Measurements from ENCODE around the gene ABHD6. TPM values are rescaled to one million over a fixed set of nuclear protein-coding genes. Genes with fewer than 3 reads are reported as not detected.
"Not testable (repeated sequence)": the region's sequence is repeated elsewhere in the genome, so short reads cannot be mapped to it uniquely, and the experiment has no call there.

The ABHD6 gene
- total RNA-seq, 2 donors from 2014 or later: 7.5 to 8.6 TPM

DNA sequence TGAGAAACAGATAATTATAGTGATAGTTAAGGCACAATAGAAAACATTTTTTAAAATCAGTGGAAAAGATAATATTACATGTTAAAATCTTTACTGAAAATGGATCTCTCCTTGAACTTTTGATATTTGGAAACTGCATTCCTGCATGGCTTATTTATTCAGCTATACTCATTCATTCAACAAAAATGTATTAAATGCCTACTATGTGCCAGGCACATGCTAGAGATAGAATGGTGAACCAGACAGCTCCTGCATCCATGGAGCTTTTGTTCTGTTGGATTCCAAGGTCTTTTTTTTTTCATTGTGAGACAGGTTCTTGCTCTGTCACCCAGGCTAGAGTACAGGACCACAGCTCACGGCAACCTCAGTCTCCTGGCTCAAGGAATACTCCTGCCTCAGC lies 99.6 kb downstream of the ABHD6 start:
- TF ChIP-seq, protein P1, sequence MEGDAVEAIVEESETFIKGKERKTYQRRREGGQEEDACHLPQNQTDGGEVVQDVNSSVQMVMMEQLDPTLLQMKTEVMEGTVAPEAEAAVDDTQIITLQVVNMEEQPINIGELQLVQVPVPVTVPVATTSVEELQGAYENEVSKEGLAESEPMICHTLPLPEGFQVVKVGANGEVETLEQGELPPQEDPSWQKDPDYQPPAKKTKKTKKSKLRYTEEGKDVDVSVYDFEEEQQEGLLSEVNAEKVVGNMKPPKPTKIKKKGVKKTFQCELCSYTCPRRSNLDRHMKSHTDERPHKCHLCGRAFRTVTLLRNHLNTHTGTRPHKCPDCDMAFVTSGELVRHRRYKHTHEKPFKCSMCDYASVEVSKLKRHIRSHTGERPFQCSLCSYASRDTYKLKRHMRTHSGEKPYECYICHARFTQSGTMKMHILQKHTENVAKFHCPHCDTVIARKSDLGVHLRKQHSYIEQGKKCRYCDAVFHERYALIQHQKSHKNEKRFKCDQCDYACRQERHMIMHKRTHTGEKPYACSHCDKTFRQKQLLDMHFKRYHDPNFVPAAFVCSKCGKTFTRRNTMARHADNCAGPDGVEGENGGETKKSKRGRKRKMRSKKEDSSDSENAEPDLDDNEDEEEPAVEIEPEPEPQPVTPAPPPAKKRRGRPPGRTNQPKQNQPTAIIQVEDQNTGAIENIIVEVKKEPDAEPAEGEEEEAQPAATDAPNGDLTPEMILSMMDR (conservative IDR thresholded peaks at IDR 0.05): no peak
- H3K4me1 ChIP-seq (ENCODE audit: control insufficient read depth, insufficient read depth, low read length): no peaks in the 10 kb centered on the region
- 93 to 100% methylated on average over 1 of the region's 1 CpG for WGBS, 2 experiments (ENCODE audit: insufficient coverage in 1 of 2, insufficient read length in 1 of 2)
- no peak overlapping the region for H3K4me3 ChIP-seq (ENCODE audit: low read length)
- no peak overlapping the region for H3K27ac Mint-ChIP-seq
- H3K9me3 Mint-ChIP-seq: no peaks in the 10 kb centered on the region
- no peak overlapping the region for H3K27ac ChIP-seq (ENCODE audit: low read depth, low read length)
- H3K27me3 ChIP-seq (ENCODE audit: control insufficient read depth, insufficient read depth, low read length, poor library complexity, severe bottlenecking): peaks cover 3% of the 10 kb centered on the region
- no peaks in the 10 kb centered on the region for H3K36me3 ChIP-seq (ENCODE audit: control insufficient read depth, insufficient read depth, low read length)
- H3K27me3 Mint-ChIP-seq (ENCODE audit: insufficient read depth): peaks cover under 1% of the 10 kb centered on the region
- no peak overlapping the region for H3K9ac ChIP-seq (ENCODE audit: extremely low read depth, low read length, poor library complexity, severe bottlenecking)
- no peaks in the 10 kb centered on the region for H3K9me3 ChIP-seq (ENCODE audit: control insufficient read depth, low read length)
- H3K4me1 Mint-ChIP-seq: peaks cover 23% of the 10 kb centered on the region
- no peak for DNase-seq
- no peak overlapping the region for H3K4me3 Mint-ChIP-seq
- peaks cover 4% of the 10 kb centered on the region for H3K36me3 Mint-ChIP-seq (ENCODE audit: low read depth)

DNA sequence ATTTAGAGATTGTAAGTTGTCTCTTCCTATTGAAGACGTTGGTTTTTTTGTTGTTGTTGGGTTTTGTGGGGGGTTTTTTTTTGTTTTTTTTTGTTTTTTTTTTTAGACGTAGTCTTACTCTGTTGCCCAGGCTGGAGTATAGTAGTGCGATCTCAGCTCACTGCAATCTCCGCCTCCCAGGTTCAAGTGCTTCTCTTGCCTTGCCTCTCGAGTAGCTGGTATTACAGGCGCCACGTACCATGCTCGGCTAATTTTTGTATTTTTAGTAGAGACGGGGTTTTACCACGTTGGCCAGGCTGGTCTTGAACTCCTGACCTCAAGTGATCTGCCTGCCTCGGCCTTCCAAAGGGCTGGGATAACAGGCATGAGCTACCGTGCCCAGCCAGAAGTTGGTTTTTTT lies 101.6 kb downstream of the ABHD6 start:
- not testable (repeated sequence) for H3K36me3 ChIP-seq (ENCODE audit: control insufficient read depth, insufficient read depth, low read length); H3K4me3 Mint-ChIP-seq; H3K4me1 ChIP-seq (ENCODE audit: control insufficient read depth, insufficient read depth, low read length); H3K36me3 Mint-ChIP-seq (ENCODE audit: low read depth); H3K27ac Mint-ChIP-seq; H3K9me3 Mint-ChIP-seq; H3K4me3 ChIP-seq (ENCODE audit: low read length); DNase-seq; H3K9me3 ChIP-seq (ENCODE audit: control insufficient read depth, low read length); H3K27ac ChIP-seq (ENCODE audit: low read depth, low read length); H3K27me3 ChIP-seq (ENCODE audit: control insufficient read depth, insufficient read depth, low read length, poor library complexity, severe bottlenecking); H3K27me3 Mint-ChIP-seq (ENCODE audit: insufficient read depth); H3K9ac ChIP-seq (ENCODE audit: extremely low read depth, low read length, poor library complexity, severe bottlenecking)
- H3K4me1 Mint-ChIP-seq: peaks cover 15% of the 10 kb centered on the region
- 79 to 94% methylated on average over 8 to 12 of the region's 12 CpGs for WGBS, 2 experiments (ENCODE audit: insufficient coverage in 1 of 2, insufficient read length in 1 of 2)

DNA sequence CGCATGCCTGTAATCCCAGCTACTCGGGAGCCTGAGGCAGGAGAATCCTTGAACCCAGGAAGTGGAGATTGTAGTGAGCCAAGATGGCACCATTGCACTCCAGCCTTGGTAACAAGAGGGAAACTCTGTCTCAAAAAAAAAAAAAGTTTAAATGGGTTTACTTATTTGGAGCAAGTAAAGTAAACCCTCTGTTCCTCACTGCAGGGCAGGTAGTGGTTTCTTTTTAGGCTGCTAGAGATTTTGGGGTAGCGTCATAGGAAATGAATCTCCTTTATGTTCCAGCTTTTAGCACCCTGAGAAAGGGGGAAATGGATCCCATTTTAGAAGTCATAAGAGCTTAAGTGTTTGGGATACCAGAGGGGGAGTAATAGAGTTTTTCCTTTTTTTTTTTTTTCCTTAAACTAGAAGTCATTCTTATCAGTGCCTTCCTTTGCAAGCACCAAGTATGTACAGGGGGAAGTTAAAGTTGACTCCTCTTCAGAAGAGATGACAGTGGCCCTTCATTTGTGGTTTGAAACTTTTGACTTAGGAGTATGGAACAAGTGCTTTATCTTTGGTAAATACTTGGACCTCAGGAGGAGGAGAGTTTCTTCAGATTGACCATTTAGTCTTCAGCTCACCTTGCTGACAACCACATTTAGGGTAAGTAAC lies 103.1 kb downstream of the ABHD6 start:
- 92 to 100% methylated on average over 3 of the region's 3 CpGs for WGBS, 2 experiments (ENCODE audit: insufficient coverage in 1 of 2, insufficient read length in 1 of 2)
- H3K9me3 Mint-ChIP-seq: no peaks in the 10 kb centered on the region
- H3K9ac ChIP-seq (ENCODE audit: extremely low read depth, low read length, poor library complexity, severe bottlenecking): no peak overlapping the region
- H3K4me3 ChIP-seq (ENCODE audit: low read length): no peak overlapping the region
- peaks cover 4% of the 10 kb centered on the region for H3K36me3 Mint-ChIP-seq (ENCODE audit: low read depth)
- no peaks in the 10 kb centered on the region for H3K9me3 ChIP-seq (ENCODE audit: control insufficient read depth, low read length)
- no peaks in the 10 kb centered on the region for H3K36me3 ChIP-seq (ENCODE audit: control insufficient read depth, insufficient read depth, low read length)
- H3K27ac Mint-ChIP-seq: no peak overlapping the region
- no peak for DNase-seq
- no peak overlapping the region for H3K27ac ChIP-seq (ENCODE audit: low read depth, low read length)
- H3K4me3 Mint-ChIP-seq: no peak overlapping the region
- H3K4me1 Mint-ChIP-seq: peaks cover under 1% of the 10 kb centered on the region
- TF ChIP-seq, protein P1 (conservative IDR thresholded peaks at IDR 0.05): no peak
- no peaks in the 10 kb centered on the region for H3K27me3 Mint-ChIP-seq (ENCODE audit: insufficient read depth)
- H3K4me1 ChIP-seq (ENCODE audit: control insufficient read depth, insufficient read depth, low read length): no peaks in the 10 kb centered on the region
- H3K27me3 ChIP-seq (ENCODE audit: control insufficient read depth, insufficient read depth, low read length, poor library complexity, severe bottlenecking): no peaks in the 10 kb centered on the region

DNA sequence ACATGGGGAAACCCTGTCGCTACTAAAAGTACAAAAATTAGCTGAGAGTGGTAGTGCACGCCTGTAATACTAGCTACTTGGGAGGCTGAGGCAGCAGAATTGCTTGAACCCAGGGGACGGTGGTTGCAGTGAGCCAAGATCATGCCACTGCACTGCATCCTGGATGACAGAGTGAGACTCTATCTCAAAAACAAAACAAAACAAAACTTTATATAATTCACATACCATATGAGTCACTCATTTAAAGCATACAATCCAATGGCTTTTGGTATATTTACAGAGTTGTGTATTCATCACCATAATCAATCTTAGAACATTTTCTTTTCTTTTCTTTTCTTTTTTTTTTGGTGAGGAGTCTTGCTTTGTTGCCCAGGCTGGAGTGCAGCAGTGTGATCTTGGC lies 103.8 kb downstream of the ABHD6 start:
- TF ChIP-seq, protein P1 (conservative IDR thresholded peaks at IDR 0.05): no peak
- Histone ChIP-seq H3K9ac (ENCODE audit: extremely low read depth, low read length, poor library complexity, severe bottlenecking) (no peak overlapping the region), H3K4me3 (ENCODE audit: low read length) (no peak overlapping the region), H3K27me3 (ENCODE audit: control insufficient read depth, insufficient read depth, low read length, poor library complexity, severe bottlenecking) (no peaks in the 10 kb centered on the region), H3K27ac (ENCODE audit: low read depth, low read length) (no peak overlapping the region), H3K4me1 (ENCODE audit: control insufficient read depth, insufficient read depth, low read length) (no peaks in the 10 kb centered on the region), H3K9me3 (ENCODE audit: control insufficient read depth, low read length) (no peaks in the 10 kb centered on the region), H3K36me3 (ENCODE audit: control insufficient read depth, insufficient read depth, low read length) (no peaks in the 10 kb centered on the region)
- H3K27me3 Mint-ChIP-seq (ENCODE audit: insufficient read depth): no peaks in the 10 kb centered on the region
- DNase-seq: no peak
- H3K27ac Mint-ChIP-seq: no peak overlapping the region
- 94 to 98% methylated on average over 3 of the region's 3 CpGs for WGBS, 2 experiments (ENCODE audit: insufficient coverage in 1 of 2, insufficient read length in 1 of 2)
- no peak overlapping the region for H3K4me3 Mint-ChIP-seq
- no peaks in the 10 kb centered on the region for H3K9me3 Mint-ChIP-seq
- peaks cover 4% of the 10 kb centered on the region for H3K36me3 Mint-ChIP-seq (ENCODE audit: low read depth)
- no peaks in the 10 kb centered on the region for H3K4me1 Mint-ChIP-seq

All from endodermal cell (in vitro differentiated cells).